AG04449 (cell line): ENCODE data around the gene DENND1A.

Source experiments
- CTCF ChIA-PET: fragments of 350-600 bp; formaldehyde crosslinking; extraction: SDS; loops from one replicate; lab custom pipeline; 2021; ENCODE audit warnings: antibody characterized with exemption; lab: Yijun Ruan, JAX
- POLR2A ChIA-PET: fragments of 400-600, 350-600 bp; formaldehyde crosslinking; extraction: SDS; loops from one replicate; lab custom pipeline; 2020; ENCODE audit warnings: antibody characterized with exemption, inconsistent platforms; lab: Yijun Ruan, JAX
- DNase-seq: peaks from one replicate; pipeline ENCODE4 v3.0.0-alpha.2; 2010; ENCODE audit warnings: low read depth, low spot score
- H3K4me3 ChIP-seq: 2 replicates; pipeline ENCODE4 v1.5.1; 2011; ENCODE audit warnings: low read depth, mild to moderate bottlenecking, control low read depth, low read length
- CTCF ChIP-seq: IDR thresholded peaks from one replicate; pipeline ENCODE4 v1.5.1; 2011; ENCODE audit warnings: mild to moderate bottlenecking, moderate library complexity, low read length, control low read depth, inconsistent platforms; ENCODE audit not compliant: insufficient read depth; ENCODE audit errors: missing control alignments

DENND1A gene

GRCh38 chr9:123876750-123877149 is 53.2 kb downstream of the DENND1A start:
- DNase-seq, result no peak
- TF ChIP-seq CTCF, result no peak
- ChIA-PET CTCF (no interaction called here), POLR2A (no interaction called here)
- no peak overlapping the region for H3K4me3 ChIP-seq

GRCh38 chr9:123872710-123873109 is 57.2 kb downstream of the DENND1A start:
- no peak overlapping the region for H3K4me3 ChIP-seq
- TF ChIP-seq CTCF, result no peak
- CTCF ChIA-PET, result no interaction called here
- POLR2A ChIA-PET, result no interaction called here
- DNase-seq, result no peak

- DNase-seq, result no peak
- ChIA-PET CTCF (no interaction called here), POLR2A (no interaction called here)
- no peak overlapping the region for H3K4me3 ChIP-seq
- TF ChIP-seq CTCF, result no peak
Observed at GRCh38 chr9:123871781-123872180, 58.1 kb downstream of the DENND1A start.

- H3K4me3 ChIP-seq, result no peak overlapping the region
- DNase-seq, result no peak
- ChIA-PET CTCF (no interaction called here), POLR2A (no interaction called here)
- no peak for TF ChIP-seq CTCF
Observed at GRCh38 chr9:123868002-123868401, 61.9 kb downstream of the DENND1A start.

- DNase-seq, result no peak
- TF ChIP-seq CTCF, result no peak
- ChIA-PET CTCF (interaction anchor here (1.0 kb wide), 1 partner anchor 260 kb away, joined by 3 read pairs; no protein-coding TSS in a partner anchor), POLR2A (no interaction called here)
- no peak overlapping the region for H3K4me3 ChIP-seq
Observed at GRCh38 chr9:123867034-123867433, 62.9 kb downstream of the DENND1A start.

- POLR2A ChIA-PET, result no interaction called here
- CTCF ChIA-PET, result interaction anchor here (1.0 kb wide), 1 partner anchor 260 kb away, joined by 3 read pairs; no protein-coding TSS in a partner anchor
- no peak overlapping the region for H3K4me3 ChIP-seq
- no peak for TF ChIP-seq CTCF
- DNase-seq, result no peak
Observed at GRCh38 chr9:123866497-123866896, 63.4 kb downstream of the DENND1A start.
